ENCODE results near the gene RAET1G. TPM values are rescaled to one million over a fixed set of nuclear protein-coding genes. Genes with fewer than 3 reads are reported as not detected.

RAET1G gene
- total RNA-seq, 4 donors from 2014 or later, result 0.89 TPM; not detected in 3

GRCh38 chr6:149867876-149868640, 54.9 kb downstream of the RAET1G start:
- no peak for TF ChIP-seq POLR2A (IDR thresholded peaks at IDR 0.05)
- no peak for TF ChIP-seq CTCF (IDR thresholded peaks at IDR 0.05 in 4 of 5, conservative IDR thresholded peaks at IDR 0.05 in 1 of 5)
- ATAC-seq (no peak), DNase-seq (no peak)
- in situ Hi-C loops (cut with MboI; ENCODE audit: low sequenced_read_pairs in 4 of 4) (no loop called here), intact Hi-C loops (cut with DNase I; ENCODE audit: low total_unique reads) (loop anchor here (10.0 kb wide), 1 partner anchor 223 kb away; the partner anchor contains the start of gene KATNA1)
- Histone ChIP-seq H3K4me1 (peaks cover 2 to 5% of the 10 kb centered on the region in 2 donors), H3K27ac (no peak overlapping the region), H3K9me3 (no peaks in the 10 kb centered on the region), H3K27me3 (no peaks in the 10 kb centered on the region), H3K36me3 (no peaks in the 10 kb centered on the region), H3K4me3 (no peak overlapping the region)

Other genes with a start within 250 kb of the RAET1G start
- 10 to 100 TPM in 3 of 4 donors, 1 to 10 TPM in 1; 6.3 to 21.8 (median 14.4) TPM for gene LATS1, start 205.0 kb downstream of the RAET1G start, total RNA-seq
- 10 to 100 TPM; 15.0 to 42.0 (median 16.7) TPM for gene NUP43, start 176.6 kb downstream of the RAET1G start, total RNA-seq
- gene PCMT1, start 173.4 kb downstream of the RAET1G start, total RNA-seq, result 100 to 1,000 TPM; 150 to 448 (median 353) TPM
- 10 to 100 TPM in 1 of 4 donors, 1 to 10 TPM in 3; 5.5 to 19.8 (median 6.1) TPM for gene LRP11, start 58.8 kb downstream of the RAET1G start, total RNA-seq
- 1 to 10 TPM in 1 of 4 donors, not detected in 3; 3.9 TPM for gene RAET1E, start 25.0 kb downstream of the RAET1G start, total RNA-seq
- gene ULBP2, start 18.9 kb upstream of the RAET1G start, total RNA-seq, result under 1 TPM in 2 of 4 donors, not detected in 2; 0.44 to 0.49 TPM
- under 1 TPM in 1 of 4 donors, not detected in 3; 0.16 TPM for gene ULBP1, start 40.8 kb upstream of the RAET1G start, total RNA-seq
- gene RAET1L, start 102.4 kb upstream of the RAET1G start, total RNA-seq, result not detected
- 1 to 10 TPM in 1 of 4 donors, not detected in 3; 1.1 TPM for gene ULBP3, start 146.0 kb upstream of the RAET1G start, total RNA-seq
- 10 to 100 TPM; 14.9 to 37.0 (median 21.7) TPM for gene PPP1R14C, start 219.9 kb upstream of the RAET1G start, total RNA-seq

Data from gastrocnemius medialis (tissue), 4 donors.